ENCODE results near the gene RGSL1.

- TF ChIP-seq, protein P1, sequence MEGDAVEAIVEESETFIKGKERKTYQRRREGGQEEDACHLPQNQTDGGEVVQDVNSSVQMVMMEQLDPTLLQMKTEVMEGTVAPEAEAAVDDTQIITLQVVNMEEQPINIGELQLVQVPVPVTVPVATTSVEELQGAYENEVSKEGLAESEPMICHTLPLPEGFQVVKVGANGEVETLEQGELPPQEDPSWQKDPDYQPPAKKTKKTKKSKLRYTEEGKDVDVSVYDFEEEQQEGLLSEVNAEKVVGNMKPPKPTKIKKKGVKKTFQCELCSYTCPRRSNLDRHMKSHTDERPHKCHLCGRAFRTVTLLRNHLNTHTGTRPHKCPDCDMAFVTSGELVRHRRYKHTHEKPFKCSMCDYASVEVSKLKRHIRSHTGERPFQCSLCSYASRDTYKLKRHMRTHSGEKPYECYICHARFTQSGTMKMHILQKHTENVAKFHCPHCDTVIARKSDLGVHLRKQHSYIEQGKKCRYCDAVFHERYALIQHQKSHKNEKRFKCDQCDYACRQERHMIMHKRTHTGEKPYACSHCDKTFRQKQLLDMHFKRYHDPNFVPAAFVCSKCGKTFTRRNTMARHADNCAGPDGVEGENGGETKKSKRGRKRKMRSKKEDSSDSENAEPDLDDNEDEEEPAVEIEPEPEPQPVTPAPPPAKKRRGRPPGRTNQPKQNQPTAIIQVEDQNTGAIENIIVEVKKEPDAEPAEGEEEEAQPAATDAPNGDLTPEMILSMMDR (conservative IDR thresholded peaks at IDR 0.05 in 1 of 2, IDR thresholded peaks at IDR 0.05 in 1 of 2; ENCODE audit: extremely low read depth in 1 of 2, insufficient read depth in 1 of 2, low read depth in 1 of 2, low read length in 2 of 2), result no peak
- TF ChIP-seq EZH2 (IDR thresholded peaks at IDR 0.05; ENCODE audit: borderline replicate concordance, low read length), result no peak
Observed at GRCh38 chr1:182598296-182598695, 148.3 kb downstream of the RGSL1 start.
